ENCODE results near the gene DNAJC5G. TPM values are rescaled to one million over a fixed set of nuclear protein-coding genes. Genes with fewer than 3 reads are reported as not detected.

DNAJC5G gene
- total and polyA plus RNA-seq, 2 donors (not counting 3 experiments of a cell fraction or from before 2014, with no cell fraction given), result 0.77 to 1.4 TPM

DNA sequence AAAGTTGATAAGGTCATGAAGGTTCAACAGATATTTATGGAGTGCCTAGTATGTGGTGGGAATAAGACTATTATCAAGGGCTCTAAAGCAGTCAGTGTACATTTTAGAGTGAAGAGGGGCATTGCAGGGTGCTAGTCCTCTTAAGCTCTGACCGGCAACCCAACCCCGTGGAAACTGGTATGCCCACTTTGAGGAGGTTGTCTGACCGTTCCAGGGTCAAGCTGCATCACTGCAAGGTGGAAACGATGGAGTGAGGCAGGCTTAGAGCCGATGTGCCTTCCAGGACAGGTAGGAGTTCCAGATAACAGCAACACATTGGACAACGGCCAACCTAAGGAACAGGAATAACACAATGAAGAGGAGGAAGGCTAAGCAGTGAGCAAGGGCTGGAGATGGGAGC, 34.4 kb downstream of the DNAJC5G start:
- no peak overlapping the region for H2AFZ ChIP-seq (ENCODE audit: low read depth, low read length)
- no peaks in the 10 kb centered on the region for H3K79me2 ChIP-seq (ENCODE audit: control insufficient read depth, insufficient read depth, low read length)
- peaks cover 25 to 40% of the 10 kb centered on the region in 2 experiments for H3K27me3 ChIP-seq (ENCODE audit: control insufficient read depth in 2 of 2, insufficient read depth in 2 of 2, low read length in 2 of 2)
- peaks cover 7% of the 10 kb centered on the region for H3K4me1 ChIP-seq (ENCODE audit: control insufficient read depth, extremely low read depth, insufficient read depth, low read length)
- intact Hi-C loops (cut with micrococcal nuclease) (no loop called here), dilution Hi-C loops (cut with MboI; ENCODE audit: extremely low pct_ligation_motif_present, low sequenced_read_pairs) (no loop called here)
- H4K20me1 ChIP-seq (replicated peaks; ENCODE audit: control insufficient read depth, extremely low read depth, insufficient read depth, low read length), result no peaks in the 10 kb centered on the region
- ChIA-PET POLR2A (no interaction called here), CTCF (interaction anchor here (1.6 kb wide), 1 partner anchor 30 kb away, joined by 7 read pairs; no protein-coding TSS in a partner anchor)
- no peaks in the 10 kb centered on the region for H3K36me3 ChIP-seq (ENCODE audit: control insufficient read depth in 2 of 2, extremely low read depth in 1 of 2, insufficient read depth in 2 of 2, low read length in 2 of 2)
- H3K9me3 ChIP-seq (replicated peaks; ENCODE audit: control insufficient read depth, insufficient read depth, low read length), result no peaks in the 10 kb centered on the region
- no peak for TF ChIP-seq FOS (IDR thresholded peaks at IDR 0.05; ENCODE audit: borderline replicate concordance, insufficient read depth, low read length)
- TF ChIP-seq MYC (IDR thresholded peaks at IDR 0.05; ENCODE audit: low read depth, low read length), result no peak
- no peak for TF ChIP-seq JUN (IDR thresholded peaks at IDR 0.05; ENCODE audit: borderline replicate concordance, insufficient read depth, insufficient read length, low read depth)
- TF ChIP-seq POLR2AphosphoS5 (IDR thresholded peaks at IDR 0.05; ENCODE audit: insufficient read depth, low read depth, low read length), result no peak
- TF ChIP-seq, protein P1, sequence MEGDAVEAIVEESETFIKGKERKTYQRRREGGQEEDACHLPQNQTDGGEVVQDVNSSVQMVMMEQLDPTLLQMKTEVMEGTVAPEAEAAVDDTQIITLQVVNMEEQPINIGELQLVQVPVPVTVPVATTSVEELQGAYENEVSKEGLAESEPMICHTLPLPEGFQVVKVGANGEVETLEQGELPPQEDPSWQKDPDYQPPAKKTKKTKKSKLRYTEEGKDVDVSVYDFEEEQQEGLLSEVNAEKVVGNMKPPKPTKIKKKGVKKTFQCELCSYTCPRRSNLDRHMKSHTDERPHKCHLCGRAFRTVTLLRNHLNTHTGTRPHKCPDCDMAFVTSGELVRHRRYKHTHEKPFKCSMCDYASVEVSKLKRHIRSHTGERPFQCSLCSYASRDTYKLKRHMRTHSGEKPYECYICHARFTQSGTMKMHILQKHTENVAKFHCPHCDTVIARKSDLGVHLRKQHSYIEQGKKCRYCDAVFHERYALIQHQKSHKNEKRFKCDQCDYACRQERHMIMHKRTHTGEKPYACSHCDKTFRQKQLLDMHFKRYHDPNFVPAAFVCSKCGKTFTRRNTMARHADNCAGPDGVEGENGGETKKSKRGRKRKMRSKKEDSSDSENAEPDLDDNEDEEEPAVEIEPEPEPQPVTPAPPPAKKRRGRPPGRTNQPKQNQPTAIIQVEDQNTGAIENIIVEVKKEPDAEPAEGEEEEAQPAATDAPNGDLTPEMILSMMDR (IDR thresholded peaks at IDR 0.05; ENCODE audit: extremely low read depth in 1 of 2, insufficient read depth in 1 of 2, low read depth in 1 of 2, low read length in 2 of 2), result no peak
- TF ChIP-seq, protein P2, sequence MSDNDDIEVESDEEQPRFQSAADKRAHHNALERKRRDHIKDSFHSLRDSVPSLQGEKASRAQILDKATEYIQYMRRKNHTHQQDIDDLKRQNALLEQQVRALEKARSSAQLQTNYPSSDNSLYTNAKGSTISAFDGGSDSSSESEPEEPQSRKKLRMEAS (IDR thresholded peaks at IDR 0.05; ENCODE audit: insufficient read depth, insufficient read length), result no peak
- no peak for TF ChIP-seq GATA2 (IDR thresholded peaks at IDR 0.05; ENCODE audit: insufficient read depth, insufficient read length, low read depth, low read length)
- FAIRE-seq, result no peak
- no peak for DNase-seq (ENCODE audit: low read depth, low spot score)
- H3K4me2 ChIP-seq (ENCODE audit: insufficient read depth, low read length), result no peak overlapping the region
- no peaks in the 10 kb centered on the region for H3K9me1 ChIP-seq (replicated peaks; ENCODE audit: control insufficient read depth, extremely low read depth, insufficient read depth, low read length)
- no TSS peak for BruUV-seq (replicated peaks)
- no peak overlapping the region for H3K9ac ChIP-seq (replicated peaks; ENCODE audit: extremely low read depth, insufficient read depth, low read length)
- no peak overlapping the region for H3K4me3 ChIP-seq (replicated peaks in 1 of 3; ENCODE audit: insufficient read depth in 1 of 3, low read depth in 1 of 3, low read length in 3 of 3)
- no peak overlapping the region for H3K27ac ChIP-seq (ENCODE audit: insufficient read depth, low read depth, low read length)

All from endothelial cell of umbilical vein (primary cell).